Measurements from ENCODE around the gene SLC22A23.

Gene SLC22A23

DNA sequence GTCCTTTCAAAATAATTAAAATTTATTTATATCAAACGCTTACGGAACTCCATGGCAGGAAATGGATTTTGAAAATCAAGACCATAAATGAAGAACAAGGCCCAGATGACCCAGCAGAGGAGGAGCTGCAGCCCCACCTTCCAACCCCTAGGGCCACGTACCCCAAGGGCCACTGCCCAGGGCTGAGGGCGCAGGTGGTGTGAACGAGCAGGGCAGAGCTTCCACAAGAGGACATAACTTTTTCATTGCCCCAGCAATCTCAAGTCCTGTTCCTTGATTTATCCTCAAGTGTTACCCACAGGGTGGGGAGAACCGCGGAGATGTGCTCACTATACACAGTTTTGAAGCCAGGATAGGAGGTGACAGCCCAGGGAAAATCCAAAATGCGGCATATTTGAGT, 155.3 kb downstream of the SLC22A23 start:
- TF ChIP-seq EGR1 (IDR thresholded peaks at IDR 0.05) (no peak), CREB1 (IDR thresholded peaks at IDR 0.05; ENCODE audit: low read depth) (no peak), YY1 (IDR thresholded peaks at IDR 0.05; ENCODE audit: low read depth) (no peak), NFIC (IDR thresholded peaks at IDR 0.05) (no peak), EP300 (IDR thresholded peaks at IDR 0.05; ENCODE audit: borderline replicate concordance) (no peak), FOXM1 (IDR thresholded peaks at IDR 0.05; ENCODE audit: borderline replicate concordance, low read depth) (no peak), USF1 (IDR thresholded peaks at IDR 0.05) (no peak), ZBTB7A (IDR thresholded peaks at IDR 0.05; ENCODE audit: low read depth) (no peak), TAF1 (IDR thresholded peaks at IDR 0.05; ENCODE audit: low read depth) (no peak), RAD21 (IDR thresholded peaks at IDR 0.05; ENCODE audit: low read depth) (no peak), CEBPB (IDR thresholded peaks at IDR 0.05) (no peak)
- TF ChIP-seq, protein P1, sequence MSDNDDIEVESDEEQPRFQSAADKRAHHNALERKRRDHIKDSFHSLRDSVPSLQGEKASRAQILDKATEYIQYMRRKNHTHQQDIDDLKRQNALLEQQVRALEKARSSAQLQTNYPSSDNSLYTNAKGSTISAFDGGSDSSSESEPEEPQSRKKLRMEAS (IDR thresholded peaks at IDR 0.05), result no peak
- TF ChIP-seq, protein P2, sequence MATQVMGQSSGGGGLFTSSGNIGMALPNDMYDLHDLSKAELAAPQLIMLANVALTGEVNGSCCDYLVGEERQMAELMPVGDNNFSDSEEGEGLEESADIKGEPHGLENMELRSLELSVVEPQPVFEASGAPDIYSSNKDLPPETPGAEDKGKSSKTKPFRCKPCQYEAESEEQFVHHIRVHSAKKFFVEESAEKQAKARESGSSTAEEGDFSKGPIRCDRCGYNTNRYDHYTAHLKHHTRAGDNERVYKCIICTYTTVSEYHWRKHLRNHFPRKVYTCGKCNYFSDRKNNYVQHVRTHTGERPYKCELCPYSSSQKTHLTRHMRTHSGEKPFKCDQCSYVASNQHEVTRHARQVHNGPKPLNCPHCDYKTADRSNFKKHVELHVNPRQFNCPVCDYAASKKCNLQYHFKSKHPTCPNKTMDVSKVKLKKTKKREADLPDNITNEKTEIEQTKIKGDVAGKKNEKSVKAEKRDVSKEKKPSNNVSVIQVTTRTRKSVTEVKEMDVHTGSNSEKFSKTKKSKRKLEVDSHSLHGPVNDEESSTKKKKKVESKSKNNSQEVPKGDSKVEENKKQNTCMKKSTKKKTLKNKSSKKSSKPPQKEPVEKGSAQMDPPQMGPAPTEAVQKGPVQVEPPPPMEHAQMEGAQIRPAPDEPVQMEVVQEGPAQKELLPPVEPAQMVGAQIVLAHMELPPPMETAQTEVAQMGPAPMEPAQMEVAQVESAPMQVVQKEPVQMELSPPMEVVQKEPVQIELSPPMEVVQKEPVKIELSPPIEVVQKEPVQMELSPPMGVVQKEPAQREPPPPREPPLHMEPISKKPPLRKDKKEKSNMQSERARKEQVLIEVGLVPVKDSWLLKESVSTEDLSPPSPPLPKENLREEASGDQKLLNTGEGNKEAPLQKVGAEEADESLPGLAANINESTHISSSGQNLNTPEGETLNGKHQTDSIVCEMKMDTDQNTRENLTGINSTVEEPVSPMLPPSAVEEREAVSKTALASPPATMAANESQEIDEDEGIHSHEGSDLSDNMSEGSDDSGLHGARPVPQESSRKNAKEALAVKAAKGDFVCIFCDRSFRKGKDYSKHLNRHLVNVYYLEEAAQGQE (IDR thresholded peaks at IDR 0.05; ENCODE audit: low read depth), result no peak

GRCh38 chr6:3299221-3299620, 157.6 kb downstream of the SLC22A23 start:
- no peak for TF ChIP-seq CREB1 (IDR thresholded peaks at IDR 0.05; ENCODE audit: low read depth)
- no peak for TF ChIP-seq TCF12 (IDR thresholded peaks at IDR 0.05; ENCODE audit: low read depth)
- no peak for TF ChIP-seq EP300 (IDR thresholded peaks at IDR 0.05; ENCODE audit: borderline replicate concordance)

GRCh38 chr6:3297909-3298308, 158.9 kb downstream of the SLC22A23 start:
- TF ChIP-seq TCF12 (IDR thresholded peaks at IDR 0.05; ENCODE audit: low read depth) (no peak), TEAD4 (IDR thresholded peaks at IDR 0.05) (no peak), YY1 (IDR thresholded peaks at IDR 0.05; ENCODE audit: low read depth) (no peak), TAF1 (IDR thresholded peaks at IDR 0.05; ENCODE audit: low read depth) (no peak), NFIC (IDR thresholded peaks at IDR 0.05) (no peak), CEBPB (IDR thresholded peaks at IDR 0.05) (no peak), EP300 (IDR thresholded peaks at IDR 0.05; ENCODE audit: borderline replicate concordance) (no peak), ZBTB7A (IDR thresholded peaks at IDR 0.05; ENCODE audit: low read depth) (no peak), RAD21 (IDR thresholded peaks at IDR 0.05; ENCODE audit: low read depth) (no peak), FOXM1 (IDR thresholded peaks at IDR 0.05; ENCODE audit: borderline replicate concordance, low read depth) (no peak)

DNA sequence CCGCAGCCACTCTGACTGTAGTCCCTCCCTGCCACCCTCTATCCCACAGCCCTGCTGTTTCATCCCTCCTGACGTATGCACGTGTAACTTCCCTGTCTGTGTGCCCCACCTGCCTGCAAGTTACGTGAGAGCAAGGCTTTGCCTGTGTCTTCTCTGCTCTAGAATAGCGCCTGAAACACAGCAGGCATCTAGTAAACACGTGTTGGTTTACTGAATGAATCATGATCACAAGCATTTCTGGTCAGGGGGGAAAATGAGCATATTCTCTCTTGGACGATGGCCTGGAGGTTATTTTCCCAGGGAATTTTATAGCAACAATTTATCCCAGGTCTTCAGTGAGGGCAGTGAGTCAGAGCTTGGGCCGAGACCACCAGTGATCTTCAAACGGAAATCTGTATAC, 159.8 kb downstream of the SLC22A23 start:
- TF ChIP-seq NFIC (IDR thresholded peaks at IDR 0.05) (no peak), CREB1 (IDR thresholded peaks at IDR 0.05; ENCODE audit: low read depth) (no peak), TCF12 (IDR thresholded peaks at IDR 0.05; ENCODE audit: low read depth) (no peak), YY1 (IDR thresholded peaks at IDR 0.05; ENCODE audit: low read depth) (no peak), CEBPB (IDR thresholded peaks at IDR 0.05) (no peak), TEAD4 (IDR thresholded peaks at IDR 0.05) (no peak), USF1 (IDR thresholded peaks at IDR 0.05) (no peak), EP300 (IDR thresholded peaks at IDR 0.05; ENCODE audit: borderline replicate concordance) (no peak), EGR1 (IDR thresholded peaks at IDR 0.05) (no peak), ZBTB7A (IDR thresholded peaks at IDR 0.05; ENCODE audit: low read depth) (no peak), TAF1 (IDR thresholded peaks at IDR 0.05; ENCODE audit: low read depth) (no peak), FOXM1 (IDR thresholded peaks at IDR 0.05; ENCODE audit: borderline replicate concordance, low read depth) (no peak)
- TF ChIP-seq, protein P2 (IDR thresholded peaks at IDR 0.05; ENCODE audit: low read depth), result no peak
- TF ChIP-seq, protein P1 (IDR thresholded peaks at IDR 0.05), result no peak

DNA sequence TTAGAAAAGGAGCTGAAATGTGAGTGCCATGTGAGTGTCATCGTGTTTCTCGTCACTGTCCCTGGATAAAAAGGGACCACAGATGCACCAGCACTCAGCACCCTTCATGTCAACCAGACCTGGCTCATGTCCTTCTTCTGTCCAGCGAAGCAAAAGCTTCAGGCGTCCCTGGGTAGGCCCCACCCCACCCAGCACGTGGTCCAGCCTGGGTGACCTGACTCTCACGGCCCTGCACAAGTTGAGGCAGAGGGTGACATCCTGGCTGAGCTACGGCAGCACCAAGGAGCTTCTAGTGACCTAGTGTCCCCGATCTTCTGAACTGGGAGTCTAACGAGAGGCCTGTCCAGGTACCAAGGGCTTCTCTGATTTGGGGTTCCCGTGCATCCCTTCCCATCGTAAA, 160.3 kb downstream of the SLC22A23 start:
- TF ChIP-seq ZBTB7A (IDR thresholded peaks at IDR 0.05; ENCODE audit: low read depth) (no peak), EP300 (IDR thresholded peaks at IDR 0.05; ENCODE audit: borderline replicate concordance) (no peak), YY1 (IDR thresholded peaks at IDR 0.05; ENCODE audit: low read depth) (no peak), TCF12 (IDR thresholded peaks at IDR 0.05; ENCODE audit: low read depth) (no peak), CREB1 (IDR thresholded peaks at IDR 0.05; ENCODE audit: low read depth) (no peak), TEAD4 (IDR thresholded peaks at IDR 0.05) (no peak), EGR1 (IDR thresholded peaks at IDR 0.05) (no peak), NFIC (IDR thresholded peaks at IDR 0.05) (no peak), RAD21 (IDR thresholded peaks at IDR 0.05; ENCODE audit: low read depth) (no peak), TAF1 (IDR thresholded peaks at IDR 0.05; ENCODE audit: low read depth) (no peak), USF1 (IDR thresholded peaks at IDR 0.05) (no peak)
- TF ChIP-seq, protein P1 (IDR thresholded peaks at IDR 0.05), result no peak
- TF ChIP-seq, protein P2 (IDR thresholded peaks at IDR 0.05; ENCODE audit: low read depth), result no peak
